Measurements from ENCODE around the gene SLC25A48.
"Not testable (repeated sequence)": the region's sequence is repeated elsewhere in the genome, so short reads cannot be mapped to it uniquely, and the experiment has no call there.

The SLC25A48 gene

GRCh38 chr5:135830384-135830700, 4.1 kb upstream of the SLC25A48 start:
- no peak for DNase-seq

GRCh38 chr5:135830876-135831275, 3.6 kb upstream of the SLC25A48 start:
- DNase-seq, result no peak

DNA sequence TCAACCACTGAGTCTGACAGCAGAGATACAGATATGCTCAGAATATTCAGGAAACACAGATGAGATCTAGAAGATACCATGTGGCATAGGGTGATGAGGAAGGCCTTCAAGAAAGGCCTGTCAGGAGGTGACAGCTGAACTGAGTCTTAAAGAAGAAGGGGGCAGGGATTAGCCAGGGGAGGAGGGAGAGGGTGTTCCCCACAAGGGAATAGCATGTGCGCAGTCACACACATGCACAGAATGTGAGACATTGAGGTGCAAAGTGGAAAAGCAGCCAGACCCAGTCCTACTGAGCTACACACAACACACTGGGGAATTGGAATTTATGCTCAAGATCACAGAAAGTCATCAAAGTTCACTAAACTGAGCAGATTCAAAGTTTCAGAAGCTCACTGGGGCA, 3.0 kb upstream of the SLC25A48 start:
- no peak for DNase-seq

GRCh38 chr5:135831851-135832555, 2.5 kb upstream of the SLC25A48 start:
- no peak for DNase-seq

DNA sequence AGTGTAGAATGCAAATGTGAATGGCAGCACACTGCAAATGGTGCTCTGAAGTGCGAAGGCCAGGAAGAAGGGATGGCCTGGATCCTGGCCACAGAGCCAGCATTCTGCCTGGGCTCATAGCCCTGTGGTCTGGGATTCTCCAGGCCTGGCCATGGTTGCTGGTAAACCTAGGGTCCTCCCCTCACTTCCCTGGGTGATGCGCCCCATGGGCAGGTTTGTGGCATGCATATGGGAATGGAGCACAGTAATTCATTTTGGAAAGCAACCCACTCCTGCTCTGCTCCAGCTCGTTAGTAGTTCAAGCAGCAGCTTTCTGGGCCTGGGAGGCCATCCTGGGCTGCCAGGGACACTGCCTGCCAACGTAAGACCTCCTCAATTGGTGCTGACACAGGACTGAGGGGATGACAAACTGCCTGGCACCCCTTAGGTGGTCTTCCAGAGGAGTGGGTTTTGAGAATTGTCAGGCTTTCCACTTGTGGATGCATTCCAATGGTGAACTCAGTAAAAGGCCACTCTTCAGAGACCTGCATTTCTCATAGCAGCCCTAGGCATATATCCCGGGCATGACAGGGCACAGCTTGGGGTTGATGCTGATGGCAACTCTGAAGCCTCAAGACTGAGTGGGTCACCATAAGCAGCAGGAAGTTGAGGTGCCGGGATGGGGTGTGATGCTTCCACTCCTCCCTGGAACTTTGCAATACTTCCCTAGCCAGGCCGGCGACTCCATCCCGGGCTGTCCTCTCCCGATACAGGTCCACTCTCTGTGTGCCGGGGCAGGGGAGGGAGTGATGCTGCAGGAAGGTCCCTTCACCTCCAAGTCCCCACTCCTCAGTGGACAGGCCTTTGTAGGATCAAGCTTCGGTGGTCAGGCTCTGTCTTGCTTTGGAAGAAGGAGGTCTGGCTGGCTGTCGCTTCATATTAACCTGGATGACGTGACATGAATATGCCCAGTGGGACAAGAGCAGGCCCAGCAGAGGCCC, 1.2 kb upstream of the SLC25A48 start:
- DNase-seq, result no peak

DNA sequence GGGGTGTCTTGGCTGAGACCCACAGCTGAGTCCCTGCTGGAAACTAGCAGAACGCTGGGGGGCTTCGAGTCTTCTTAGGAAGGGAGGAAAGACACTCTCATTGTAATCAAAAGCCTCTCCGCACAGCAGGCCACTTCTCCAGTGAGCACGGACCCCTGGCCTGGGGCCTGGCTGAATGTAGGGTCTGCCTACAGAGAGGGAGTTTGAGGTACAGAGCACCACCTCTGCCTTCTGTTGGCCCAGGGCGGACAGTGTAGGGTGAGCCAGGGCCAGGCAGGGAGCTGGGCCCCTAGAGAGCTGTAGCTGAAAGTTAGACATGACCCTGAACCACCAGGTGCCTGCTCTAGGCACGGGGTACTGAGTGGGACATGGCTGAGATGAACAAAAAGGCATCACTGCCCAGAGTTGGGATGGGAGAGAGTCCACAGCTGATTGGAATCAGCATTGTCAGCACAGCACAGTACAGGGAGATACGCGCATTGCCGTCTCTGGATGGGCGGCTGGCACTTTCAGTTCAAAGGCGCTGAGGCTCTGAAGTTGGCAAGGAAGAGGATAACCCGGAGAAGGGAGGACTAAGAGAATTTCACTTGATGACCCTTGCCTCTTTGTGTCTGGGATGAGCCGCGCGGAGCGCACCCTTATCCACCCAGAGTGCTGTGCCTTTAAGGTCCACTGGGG, 363 bp upstream of the SLC25A48 start:
- DNase-seq, result no peak

DNA sequence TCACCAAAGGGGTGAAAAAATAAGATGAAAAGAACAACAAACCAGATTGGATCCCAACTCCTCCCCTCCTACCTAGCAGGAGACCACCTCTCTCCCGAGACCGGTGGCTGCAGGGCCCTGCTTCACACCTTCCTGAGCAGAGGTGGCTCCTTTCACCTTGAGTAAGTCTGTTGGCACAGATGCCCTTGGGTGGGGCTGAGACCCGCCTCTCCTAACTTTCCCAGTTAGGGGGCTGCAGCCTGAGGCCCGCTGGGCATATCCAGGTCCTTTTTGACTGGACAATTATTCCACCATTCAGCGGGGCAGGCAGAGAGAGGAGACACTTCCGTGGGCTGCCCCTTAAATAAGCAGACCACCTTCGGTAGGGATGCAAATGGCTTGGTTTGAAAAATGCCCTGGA, 1.3 kb downstream of the SLC25A48 start:
- DNase-seq, result no peak

- not testable (repeated sequence) for DNase-seq
Observed at GRCh38 chr5:135838395-135838794, 3.9 kb downstream of the SLC25A48 start.

GRCh38 chr5:135839566-135839965, 5.1 kb downstream of the SLC25A48 start:
- no peak for DNase-seq

DNA sequence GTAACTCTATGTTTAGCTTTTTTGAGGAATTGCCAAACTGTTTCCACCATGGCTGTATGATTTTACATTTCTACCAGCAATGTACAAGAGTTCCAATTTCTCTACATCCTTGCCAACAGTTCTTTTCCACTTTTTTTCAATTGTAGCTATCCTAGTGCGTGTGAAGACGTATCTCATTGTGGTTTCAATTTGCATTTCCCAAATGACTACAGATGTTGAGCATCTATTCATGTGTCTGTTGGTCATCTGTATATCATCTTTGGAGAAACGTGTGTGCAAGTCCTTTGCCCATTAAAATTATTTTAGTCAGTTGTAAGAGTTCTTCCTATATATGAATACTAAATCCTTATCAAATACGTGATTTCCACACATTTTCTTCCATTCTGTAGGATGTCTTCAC, 6.5 kb downstream of the SLC25A48 start:
- no peak for DNase-seq

GRCh38 chr5:135842737-135843136, 8.3 kb downstream of the SLC25A48 start:
- DNase-seq, result no peak

- DNase-seq, result no peak
Observed at GRCh38 chr5:135843571-135844337, 9.3 kb downstream of the SLC25A48 start.

DNA sequence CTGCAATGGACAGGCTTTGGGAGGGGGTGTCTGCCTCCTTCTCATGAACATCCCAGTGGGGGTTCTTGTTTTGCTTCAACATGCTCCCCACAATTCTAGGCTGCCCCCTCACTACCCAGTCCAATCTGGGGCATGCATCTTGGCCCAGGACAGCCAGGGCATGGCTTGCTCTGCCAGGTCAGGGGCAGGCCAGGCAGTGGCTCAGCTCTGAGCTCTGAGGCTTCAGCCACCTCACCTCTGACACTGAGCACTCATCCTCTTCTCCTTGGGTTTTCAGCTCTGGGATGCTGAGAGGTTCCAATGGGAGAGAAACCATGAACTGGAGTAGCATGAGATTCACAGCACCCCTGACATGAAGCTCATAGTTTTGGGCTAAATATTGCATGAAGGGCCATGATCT, 11.8 kb downstream of the SLC25A48 start:
- DNase-seq, result no peak

GRCh38 chr5:135847976-135848375, 13.5 kb downstream of the SLC25A48 start:
- DNase-seq, result no peak

GRCh38 chr5:135850231-135850630, 15.8 kb downstream of the SLC25A48 start:
- no peak for DNase-seq

- no peak for DNase-seq
Observed at GRCh38 chr5:135850671-135851070, 16.2 kb downstream of the SLC25A48 start.

DNA sequence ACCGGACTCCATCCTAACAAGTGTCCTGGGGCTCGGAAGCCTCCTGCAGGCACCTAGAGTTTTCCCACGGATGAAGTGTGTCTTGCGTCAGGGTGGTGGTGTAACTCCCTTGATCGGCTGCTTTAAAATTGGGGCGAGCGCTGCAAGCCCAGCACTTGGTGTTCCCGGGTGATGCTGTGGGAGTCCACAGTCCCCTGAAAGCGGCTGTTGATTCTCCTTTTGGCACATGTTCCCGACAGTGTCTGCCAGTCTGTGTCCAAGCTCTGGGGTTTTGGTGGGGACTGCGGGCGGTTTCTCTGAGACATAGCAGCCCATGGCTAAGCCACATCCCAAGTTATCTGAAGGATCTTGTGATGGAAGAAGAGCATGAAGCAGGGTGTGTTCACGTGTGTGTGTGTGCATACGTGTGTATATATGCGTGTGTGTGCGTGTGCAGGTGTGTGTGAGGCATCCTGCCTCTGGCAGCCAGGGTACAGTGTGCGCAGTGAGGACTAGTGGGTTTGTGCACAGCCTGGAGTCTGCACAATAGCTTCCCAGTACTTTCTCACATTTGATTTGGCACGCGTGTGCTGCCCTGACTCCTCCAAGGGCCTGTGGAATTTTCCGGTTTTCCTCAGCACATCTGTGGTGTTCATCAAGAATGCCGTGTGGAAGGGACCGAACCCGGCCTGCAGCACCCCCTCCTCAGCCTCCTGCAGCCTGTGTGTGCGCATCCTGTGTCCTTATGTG, 16.9 kb downstream of the SLC25A48 start:
- no peak for DNase-seq

GRCh38 chr5:135851915-135852845, 17.7 kb downstream of the SLC25A48 start:
- DNase-seq, result no peak

- DNase-seq, result no peak
Observed at GRCh38 chr5:135857630-135858311, 23.3 kb downstream of the SLC25A48 start.

DNA sequence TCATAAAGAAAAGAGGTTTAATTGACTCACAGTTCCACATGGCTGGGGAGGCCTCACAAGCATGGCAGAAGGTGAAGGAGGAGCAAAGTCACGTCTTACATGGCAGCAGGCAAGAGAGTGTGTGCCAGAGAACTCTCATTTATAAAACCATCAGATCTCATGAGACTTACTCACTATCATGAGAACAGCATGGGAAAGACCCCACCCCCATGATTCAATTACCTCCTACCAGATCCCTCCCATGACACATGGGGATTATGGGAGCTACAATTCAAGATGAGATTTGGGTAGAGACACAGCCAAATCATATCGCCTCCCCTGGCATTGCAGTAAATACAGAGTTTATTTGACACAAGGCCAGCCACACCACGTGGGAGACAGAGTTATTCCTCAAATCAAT, 24.7 kb downstream of the SLC25A48 start:
- DNase-seq, result not testable (repeated sequence)
